GM12875 (cell line): ENCODE results near the gene MED27.
"Not testable (repeated sequence)": the region's sequence is repeated elsewhere in the genome, so short reads cannot be mapped to it uniquely, and the experiment has no call there.

ENCODE experiments used
- H3K4me3 ChIP-seq: one replicate; pipeline ENCODE4 v1.5.1; 2011; ENCODE audit warnings: low read depth, low read length, control low read depth
- CTCF ChIP-seq: IDR thresholded peaks from 2 replicates; pipeline ENCODE4 v1.5.1; 2011; ENCODE audit warnings: low read depth, mild to moderate bottlenecking, control low read depth, inconsistent platforms, low read length, moderate library complexity, borderline replicate concordance; ENCODE audit not compliant: insufficient read depth

Gene MED27

DNA sequence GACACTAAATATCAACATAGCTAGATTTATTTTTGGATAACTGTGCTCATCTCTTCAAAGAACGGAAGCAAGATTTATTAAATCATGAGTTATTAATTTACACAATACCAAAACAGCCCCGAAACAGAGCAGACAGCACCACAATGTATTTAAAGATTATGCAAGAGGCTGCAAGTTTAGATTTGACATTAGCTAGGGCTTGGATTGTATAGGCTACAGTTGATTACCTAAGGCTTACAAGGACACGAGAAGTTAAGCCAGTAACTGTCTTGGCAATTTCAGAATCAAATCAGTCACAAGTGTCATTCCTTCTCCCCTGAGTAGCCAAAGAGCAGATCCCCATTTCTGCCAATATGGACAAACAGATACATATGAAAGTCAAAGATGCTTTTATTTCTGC lies 152.6 kb downstream of the MED27 start:
- TF ChIP-seq CTCF, result no peak
- H3K4me3 ChIP-seq, result no peak overlapping the region

DNA sequence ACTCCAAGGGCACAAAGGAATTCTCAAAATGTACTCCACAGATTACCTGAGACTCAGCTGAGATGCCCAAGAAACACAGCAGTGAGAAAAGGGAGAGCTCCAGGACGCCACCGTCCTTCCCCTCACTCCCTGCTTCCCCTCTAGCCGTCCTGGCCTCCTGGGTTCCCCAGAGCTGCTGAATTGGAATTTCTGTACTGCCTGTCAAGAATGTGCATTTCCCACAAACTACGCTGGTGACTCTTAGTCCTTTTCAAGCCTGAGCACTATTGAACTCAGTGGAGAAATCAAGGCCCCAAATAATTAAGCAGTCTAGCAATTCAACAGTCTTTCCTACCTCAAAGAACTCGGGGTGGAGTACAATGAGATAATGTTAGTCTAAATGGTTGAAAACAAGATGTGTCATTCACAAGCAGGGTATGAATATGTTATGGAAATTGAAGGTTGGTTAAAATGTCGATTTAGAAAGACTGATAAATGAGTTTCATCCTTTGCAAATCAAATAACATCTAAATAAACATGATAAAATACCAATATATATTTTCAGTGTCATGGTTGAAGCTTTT lies 153.2 kb downstream of the MED27 start:
- no peak for TF ChIP-seq CTCF
- H3K4me3 ChIP-seq, result no peak overlapping the region

DNA sequence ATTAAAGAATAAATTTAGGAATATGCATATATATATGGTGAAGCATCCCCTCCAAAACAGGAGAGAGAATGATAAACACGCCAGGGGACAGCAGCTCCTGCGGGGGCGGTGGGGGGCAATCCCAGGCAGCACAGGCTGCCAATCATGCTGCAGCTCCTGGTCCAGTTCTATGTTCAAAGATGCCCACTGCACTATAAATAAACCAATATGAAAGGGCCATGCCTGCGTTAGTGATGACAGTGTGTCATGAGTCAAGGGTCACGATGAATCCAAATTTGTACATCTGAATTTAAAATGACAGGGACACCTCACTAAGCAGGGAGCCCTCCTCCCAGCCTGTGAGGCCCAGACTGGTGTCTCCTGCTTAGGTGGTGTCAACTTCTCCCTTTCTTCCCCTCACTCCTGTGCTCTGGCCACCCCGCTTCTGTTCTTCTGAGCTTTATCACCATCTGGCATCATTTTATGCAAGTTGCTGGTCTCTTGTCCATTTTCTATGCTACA lies 153.9 kb downstream of the MED27 start:
- H3K4me3 ChIP-seq, result no peak overlapping the region
- TF ChIP-seq CTCF, result no peak

DNA sequence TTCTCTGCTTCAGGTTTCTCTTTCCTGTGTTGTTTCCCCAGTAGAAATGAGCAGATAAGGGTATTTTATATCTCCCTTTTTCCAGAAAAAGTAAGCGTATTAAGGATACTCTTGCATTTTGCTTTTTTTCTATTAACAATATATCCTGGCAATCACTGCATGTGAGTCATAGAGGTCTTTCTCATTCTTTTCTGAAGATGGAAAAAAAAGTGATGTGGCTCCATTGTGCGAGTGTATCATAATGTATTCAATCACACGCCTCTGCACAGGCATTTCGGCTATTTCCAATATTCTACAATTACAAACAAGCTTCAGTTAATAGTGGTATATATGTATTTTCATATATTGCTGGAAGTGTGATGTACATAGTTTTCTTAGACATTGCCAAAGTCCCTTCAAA lies 155.9 kb downstream of the MED27 start:
- no peak overlapping the region for H3K4me3 ChIP-seq
- no peak for TF ChIP-seq CTCF

DNA sequence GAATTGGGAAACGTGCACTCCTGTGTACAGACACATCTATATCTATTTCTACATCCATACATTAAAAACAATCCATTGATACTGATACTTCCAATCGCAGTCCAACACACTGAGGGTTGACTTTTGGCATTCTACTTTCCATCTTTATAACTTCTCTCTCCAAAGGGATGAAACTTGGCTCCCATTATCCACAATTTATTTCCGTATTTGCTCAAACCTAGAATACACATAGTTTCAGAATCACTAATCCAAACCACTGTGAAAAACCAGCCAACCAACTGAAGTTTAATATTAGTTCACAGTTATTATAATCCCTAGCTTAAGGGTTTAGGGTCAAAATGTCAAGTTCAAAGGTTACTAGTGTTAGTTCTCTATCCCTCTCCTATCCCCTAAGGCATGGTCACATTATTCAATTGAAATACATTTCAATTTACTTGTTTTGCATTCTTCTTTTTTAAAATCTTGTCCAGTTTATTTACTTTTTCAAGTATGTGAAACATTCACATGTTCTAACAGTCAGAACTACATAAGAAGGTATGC lies 156.5 kb downstream of the MED27 start:
- H3K4me3 ChIP-seq, result no peak overlapping the region
- no peak for TF ChIP-seq CTCF

DNA sequence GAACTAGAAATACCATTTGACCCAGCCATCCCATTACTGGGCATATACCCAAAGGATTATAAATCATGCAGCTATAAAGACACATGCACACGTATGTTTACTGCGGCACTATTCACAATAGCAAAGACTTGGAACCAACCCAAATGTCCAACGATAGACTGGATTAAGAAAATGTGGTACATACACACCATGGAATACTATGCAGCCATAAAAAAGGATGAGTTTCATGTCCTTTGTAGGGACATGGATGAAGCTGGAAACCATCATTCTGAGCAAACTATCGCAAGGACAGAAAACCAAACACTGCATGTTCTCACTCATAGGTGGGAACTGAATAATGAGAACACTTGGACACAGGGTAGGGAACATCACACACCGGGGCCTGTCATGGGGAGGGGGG lies 158.0 kb downstream of the MED27 start:
- not testable (repeated sequence) for H3K4me3 ChIP-seq

- no peak for TF ChIP-seq CTCF
- H3K4me3 ChIP-seq, result no peak overlapping the region
Measured at GRCh38 chr9:131919216-131919615, 160.5 kb downstream of the MED27 start.
